HEK293 (cell line): ENCODE results near the gene ZNF19.

ENCODE experiments used
- FEZF1 ChIP-seq: fragments of 450-650 bp; formaldehyde crosslinking; IDR thresholded peaks from 2 replicates; pipeline ENCODE4 v1.5.1; 2016; ENCODE audit warnings: missing biosample characterization, missing genetic modification characterization
- MYNN ChIP-seq: fragments of 450-650 bp; formaldehyde crosslinking; IDR thresholded peaks from 2 replicates; pipeline ENCODE4 v1.5.1; 2016; ENCODE audit warnings: missing biosample characterization, missing genetic modification characterization, borderline replicate concordance
- SP7 ChIP-seq: fragments of 450-650 bp; formaldehyde crosslinking; IDR thresholded peaks from 2 replicates; pipeline ENCODE4 v1.5.1; 2016; ENCODE audit warnings: missing biosample characterization, missing genetic modification characterization
- TRIM28 ChIP-seq: IDR thresholded peaks from 2 replicates; pipeline ENCODE4 v1.6.1; 2011; ENCODE audit warnings: low read length, control low read depth, borderline replicate concordance
- ZBTB17 ChIP-seq: fragments of 450-650 bp; formaldehyde crosslinking; IDR thresholded peaks from 2 replicates; pipeline ENCODE4 v1.5.1; 2016; ENCODE audit warnings: missing biosample characterization, missing genetic modification characterization
- ZBTB44 ChIP-seq: fragments of 450-650 bp; IDR thresholded peaks from 2 replicates; pipeline ENCODE4 v1.5.1; 2018; ENCODE audit warnings: missing biosample characterization, mild to moderate bottlenecking, missing genetic modification characterization
- ZNF10 ChIP-seq: fragments of 450-650 bp; formaldehyde crosslinking; IDR thresholded peaks from 2 replicates; pipeline ENCODE4 v1.5.1; 2017; ENCODE audit warnings: missing biosample characterization, missing genetic modification characterization
- ZNF133 ChIP-seq: fragments of 450-650 bp; formaldehyde crosslinking; IDR thresholded peaks from 2 replicates; pipeline ENCODE4 v1.5.1; 2016; ENCODE audit warnings: missing biosample characterization, missing genetic modification characterization
- ZNF140 ChIP-seq: fragments of 450-650 bp; formaldehyde crosslinking; IDR thresholded peaks from 2 replicates; pipeline ENCODE4 v1.5.1; 2016; ENCODE audit warnings: missing biosample characterization, missing genetic modification characterization
- ZNF184 ChIP-seq: fragments of 450-650 bp; IDR thresholded peaks from 2 replicates; pipeline ENCODE4 v1.5.1; 2018; ENCODE audit warnings: missing biosample characterization, mild to moderate bottlenecking, missing genetic modification characterization
- ZNF19 ChIP-seq: fragments of 450-650 bp; formaldehyde crosslinking; IDR thresholded peaks from 2 replicates; pipeline ENCODE4; 2016; ENCODE audit warnings: missing biosample characterization, missing genetic modification characterization, low read depth
- ZNF280D ChIP-seq: fragments of 450-650 bp; formaldehyde crosslinking; IDR thresholded peaks from 2 replicates; pipeline ENCODE4 v1.5.1; 2016; ENCODE audit warnings: missing biosample characterization, missing genetic modification characterization
- ZNF324 ChIP-seq: fragments of 450-650 bp; formaldehyde crosslinking; IDR thresholded peaks from 2 replicates; pipeline ENCODE4 v1.5.1; 2016; ENCODE audit warnings: missing biosample characterization, missing genetic modification characterization
- ZNF335 ChIP-seq: fragments of 450-650 bp; formaldehyde crosslinking; conservative IDR thresholded peaks from 2 replicates; pipeline ENCODE4 v1.5.1; 2016; ENCODE audit warnings: missing biosample characterization, missing genetic modification characterization
- ZNF48 ChIP-seq: fragments of 450-650 bp; formaldehyde crosslinking; IDR thresholded peaks from 2 replicates; pipeline ENCODE4 v1.5.1; 2016; ENCODE audit warnings: missing biosample characterization, missing genetic modification characterization
- ZNF529 ChIP-seq: fragments of 450-650 bp; formaldehyde crosslinking; IDR thresholded peaks from 2 replicates; pipeline ENCODE4 v1.5.1; 2017; ENCODE audit warnings: missing genetic modification characterization, missing biosample characterization; ENCODE audit not compliant: insufficient replicate concordance
- ZNF623 ChIP-seq: fragments of 450-650 bp; formaldehyde crosslinking; IDR thresholded peaks from 2 replicates; pipeline ENCODE4 v1.5.1; 2016; ENCODE audit warnings: missing biosample characterization, missing genetic modification characterization
- ZNF660 ChIP-seq: fragments of 450-650 bp; IDR thresholded peaks from 2 replicates; pipeline ENCODE4 v1.5.1; 2018; ENCODE audit warnings: missing biosample characterization, mild to moderate bottlenecking, missing genetic modification characterization
- ZNF701 ChIP-seq: fragments of 450-650 bp; formaldehyde crosslinking; IDR thresholded peaks from 2 replicates; pipeline ENCODE4 v1.5.1; 2016; ENCODE audit warnings: missing biosample characterization, missing genetic modification characterization
- ZNF747 ChIP-seq: fragments of 450-650 bp; formaldehyde crosslinking; IDR thresholded peaks from 2 replicates; pipeline ENCODE4 v1.5.1; 2016; ENCODE audit warnings: missing biosample characterization, missing genetic modification characterization
- ZNF768 ChIP-seq: fragments of 450-650 bp; formaldehyde crosslinking; IDR thresholded peaks from 2 replicates; pipeline ENCODE4 v1.5.1; 2018; ENCODE audit warnings: missing biosample characterization, mild to moderate bottlenecking, missing genetic modification characterization
- ZSCAN16 ChIP-seq: fragments of 450-650 bp; formaldehyde crosslinking; IDR thresholded peaks from 2 replicates; pipeline ENCODE4 v1.5.1; 2016; ENCODE audit warnings: missing biosample characterization, missing genetic modification characterization
- ZSCAN30 ChIP-seq: fragments of 450-650 bp; IDR thresholded peaks from 2 replicates; pipeline ENCODE4 v1.5.1; 2018; ENCODE audit warnings: missing biosample characterization, mild to moderate bottlenecking, missing genetic modification characterization, moderate library complexity
- ZXDB ChIP-seq: fragments of 450-650 bp; formaldehyde crosslinking; IDR thresholded peaks from 2 replicates; pipeline ENCODE4 v1.5.1; 2016; ENCODE audit warnings: missing biosample characterization, missing genetic modification characterization
- TF ChIP-seq, protein P1 (sequence below): fragments of 450-650 bp; formaldehyde crosslinking; IDR thresholded peaks from 2 replicates; pipeline ENCODE4 v1.5.1; 2016; ENCODE audit warnings: missing biosample characterization, missing genetic modification characterization
- TF ChIP-seq, protein P2 (sequence below): fragments of 450-650 bp; formaldehyde crosslinking; IDR thresholded peaks from 2 replicates; pipeline ENCODE4 v1.5.1; 2016; ENCODE audit warnings: missing biosample characterization, missing genetic modification characterization
- TF ChIP-seq, protein P3 (sequence below): fragments of 450-650 bp; formaldehyde crosslinking; IDR thresholded peaks from 2 replicates; pipeline ENCODE4 v1.5.1; 2016; ENCODE audit warnings: missing biosample characterization, missing genetic modification characterization
- TF ChIP-seq, protein P4 (sequence below): fragments of 450-650 bp; formaldehyde crosslinking; IDR thresholded peaks from 2 replicates; pipeline ENCODE4 v1.5.0; 2017; ENCODE audit warnings: missing biosample characterization, missing genetic modification characterization, borderline replicate concordance

The ZNF19 gene

GRCh38 chr16:71426069-71426879, 62.9 kb downstream of the ZNF19 start (continued):
- TF ChIP-seq, protein P1, sequence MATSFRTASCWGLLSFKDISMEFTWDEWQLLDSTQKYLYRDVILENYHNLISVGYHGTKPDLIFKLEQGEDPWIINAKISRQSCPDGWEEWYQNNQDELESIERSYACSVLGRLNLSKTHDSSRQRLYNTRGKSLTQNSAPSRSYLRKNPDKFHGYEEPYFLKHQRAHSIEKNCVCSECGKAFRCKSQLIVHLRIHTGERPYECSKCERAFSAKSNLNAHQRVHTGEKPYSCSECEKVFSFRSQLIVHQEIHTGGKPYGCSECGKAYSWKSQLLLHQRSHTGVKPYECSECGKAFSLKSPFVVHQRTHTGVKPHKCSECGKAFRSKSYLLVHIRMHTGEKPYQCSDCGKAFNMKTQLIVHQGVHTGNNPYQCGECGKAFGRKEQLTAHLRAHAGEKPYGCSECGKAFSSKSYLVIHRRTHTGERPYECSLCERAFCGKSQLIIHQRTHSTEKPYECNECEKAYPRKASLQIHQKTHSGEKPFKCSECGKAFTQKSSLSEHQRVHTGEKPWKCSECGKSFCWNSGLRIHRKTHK (tag by site-specific recombination): no peak
- TF ChIP-seq ZNF10: peak; percentile 96
- TF ChIP-seq, protein P2, sequence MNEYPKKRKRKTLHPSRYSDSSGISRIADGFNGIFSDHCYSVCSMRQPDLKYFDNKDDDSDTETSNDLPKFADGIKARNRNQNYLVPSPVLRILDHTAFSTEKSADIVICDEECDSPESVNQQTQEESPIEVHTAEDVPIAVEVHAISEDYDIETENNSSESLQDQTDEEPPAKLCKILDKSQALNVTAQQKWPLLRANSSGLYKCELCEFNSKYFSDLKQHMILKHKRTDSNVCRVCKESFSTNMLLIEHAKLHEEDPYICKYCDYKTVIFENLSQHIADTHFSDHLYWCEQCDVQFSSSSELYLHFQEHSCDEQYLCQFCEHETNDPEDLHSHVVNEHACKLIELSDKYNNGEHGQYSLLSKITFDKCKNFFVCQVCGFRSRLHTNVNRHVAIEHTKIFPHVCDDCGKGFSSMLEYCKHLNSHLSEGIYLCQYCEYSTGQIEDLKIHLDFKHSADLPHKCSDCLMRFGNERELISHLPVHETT (tag by site-specific recombination): peak; percentile 73; the same call in 1 of the 2 replicates
- TF ChIP-seq ZBTB17 (tag by site-specific recombination): peak; percentile 88
- TF ChIP-seq ZNF184: 0 out of 2 replicates have a peak, but pooled peaks have one; percentile 21
- TF ChIP-seq MYNN (tag by site-specific recombination): no peak
- peak; percentile 95 for TF ChIP-seq ZNF324 (tag by site-specific recombination)
- peak; percentile 98 for TF ChIP-seq TRIM28
- TF ChIP-seq ZNF529 (tag by site-specific recombination): no peak
- TF ChIP-seq ZNF133: 0 out of 2 replicates have a peak, but pooled peaks have one; percentile 16
- peak; percentile 88 for TF ChIP-seq SP7 (tag by site-specific recombination)
- peak; percentile 95 for TF ChIP-seq ZBTB44 (tag by site-specific recombination)
- peak; percentile 70; the same call in 1 of the 2 replicates for TF ChIP-seq ZSCAN30 (tag by site-specific recombination)
- TF ChIP-seq FEZF1 (tag by site-specific recombination): peak; percentile 39; the same call in 1 of the 2 replicates
- peak; percentile 100 for TF ChIP-seq ZNF768
- TF ChIP-seq ZNF48 (tag by site-specific recombination): no peak
- 0 out of 2 replicates have a peak, but pooled peaks have one; percentile 49 for TF ChIP-seq ZNF701 (tag by site-specific recombination)
- TF ChIP-seq, protein P3, sequence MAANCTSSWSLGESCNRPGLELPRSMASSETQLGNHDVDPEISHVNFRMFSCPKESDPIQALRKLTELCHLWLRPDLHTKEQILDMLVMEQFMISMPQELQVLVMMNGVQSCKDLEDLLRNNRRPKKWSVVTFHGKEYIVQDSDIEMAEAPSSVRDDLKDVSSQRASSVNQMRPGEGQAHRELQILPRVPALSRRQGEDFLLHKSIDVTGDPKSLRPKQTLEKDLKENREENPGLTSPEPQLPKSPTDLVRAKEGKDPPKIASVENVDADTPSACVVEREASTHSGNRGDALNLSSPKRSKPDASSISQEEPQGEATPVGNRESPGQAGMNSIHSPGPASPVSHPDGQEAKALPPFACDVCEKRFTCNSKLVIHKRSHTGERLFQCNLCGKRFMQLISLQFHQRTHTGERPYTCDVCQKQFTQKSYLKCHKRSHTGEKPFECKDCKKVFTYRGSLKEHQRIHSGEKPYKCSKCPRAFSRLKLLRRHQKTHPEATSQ: 0 out of 2 replicates have a peak, but pooled peaks have one; percentile 20
- no peak for TF ChIP-seq ZNF747
- peak; percentile 93 for TF ChIP-seq ZNF660 (tag by site-specific recombination)
- TF ChIP-seq, protein P4, sequence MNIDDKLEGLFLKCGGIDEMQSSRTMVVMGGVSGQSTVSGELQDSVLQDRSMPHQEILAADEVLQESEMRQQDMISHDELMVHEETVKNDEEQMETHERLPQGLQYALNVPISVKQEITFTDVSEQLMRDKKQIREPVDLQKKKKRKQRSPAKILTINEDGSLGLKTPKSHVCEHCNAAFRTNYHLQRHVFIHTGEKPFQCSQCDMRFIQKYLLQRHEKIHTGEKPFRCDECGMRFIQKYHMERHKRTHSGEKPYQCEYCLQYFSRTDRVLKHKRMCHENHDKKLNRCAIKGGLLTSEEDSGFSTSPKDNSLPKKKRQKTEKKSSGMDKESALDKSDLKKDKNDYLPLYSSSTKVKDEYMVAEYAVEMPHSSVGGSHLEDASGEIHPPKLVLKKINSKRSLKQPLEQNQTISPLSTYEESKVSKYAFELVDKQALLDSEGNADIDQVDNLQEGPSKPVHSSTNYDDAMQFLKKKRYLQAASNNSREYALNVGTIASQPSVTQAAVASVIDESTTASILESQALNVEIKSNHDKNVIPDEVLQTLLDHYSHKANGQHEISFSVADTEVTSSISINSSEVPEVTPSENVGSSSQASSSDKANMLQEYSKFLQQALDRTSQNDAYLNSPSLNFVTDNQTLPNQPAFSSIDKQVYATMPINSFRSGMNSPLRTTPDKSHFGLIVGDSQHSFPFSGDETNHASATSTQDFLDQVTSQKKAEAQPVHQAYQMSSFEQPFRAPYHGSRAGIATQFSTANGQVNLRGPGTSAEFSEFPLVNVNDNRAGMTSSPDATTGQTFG (tag by site-specific recombination): peak; percentile 73; the same call in 1 of the 2 replicates
- TF ChIP-seq ZNF623: peak; percentile 28
- peak; percentile 63; the same call in 1 of the 2 replicates for TF ChIP-seq ZSCAN16 (tag by site-specific recombination)
- TF ChIP-seq ZNF280D (tag by site-specific recombination): 0 out of 2 replicates have a peak, but pooled peaks have one; percentile 38
- peak; percentile 95 for TF ChIP-seq ZXDB (tag by site-specific recombination)
- TF ChIP-seq ZNF335 (tag by site-specific recombination): peak; percentile 96
- TF ChIP-seq ZNF140 (tag by site-specific recombination): no peak
- 0 out of 2 replicates have a peak, but pooled peaks have one; percentile 18 for TF ChIP-seq ZNF19 (tag by site-specific recombination)
